Endothelial cell of umbilical vein (primary cell): ENCODE data around the gene MINAR1. TPM values are rescaled to one million over a fixed set of nuclear protein-coding genes. Genes with fewer than 3 reads are reported as not detected.

Experiments used
- BruUV-seq: library from RNA; stranded (reverse); fragments of 400-500 nt; replicated peaks from 2 replicates; lab custom pipeline; 2021; lab: Mats Ljungman, UMichigan
- CTCF ChIA-PET: fragments of 300-600, 350-600 bp; sonication (Branson Sonifier 250); formaldehyde crosslinking; loops from one replicate; lab custom pipeline; 2021; ENCODE audit warnings: antibody characterized with exemption, inconsistent platforms; lab: Charles Lee
- POLR2A ChIA-PET: fragments of 300-600, 350-600 bp; sonication (Branson Sonifier 250); formaldehyde crosslinking; loops from one replicate; lab custom pipeline; 2021; ENCODE audit warnings: antibody characterized with exemption, inconsistent platforms; lab: Charles Lee
- DNase-seq: peaks from one replicate; pipeline ENCODE4 v3.0.0-alpha.2; 2011; ENCODE audit warnings: low read depth, low spot score
- FAIRE-seq: peaks from 2 replicates; lab custom pipeline; 2011; peaks lifted over from hg19 to GRCh38; lab: Jason Lieb, UNC
- H2AFZ ChIP-seq: 2 replicates; pipeline ENCODE4 v1.6.0; 2012; ENCODE audit warnings: low read depth, low read length, control low read depth, inconsistent platforms
- H3K27ac ChIP-seq: 2 replicates; pipeline ENCODE4 v1.5.1; 2011; ENCODE audit warnings: low read depth, mild to moderate bottlenecking, control low read depth, low read length, moderate library complexity; ENCODE audit not compliant: insufficient read depth
- H3K27me3 ChIP-seq, 2 experiments: 2 replicates each; pipeline versions ENCODE4 v1.6.0 to v1.6.1; 2011; ENCODE audit warnings: low read length in 2 of 2, mixed read lengths in 1 of 2; ENCODE audit not compliant: control insufficient read depth in 2 of 2, insufficient read depth in 2 of 2
- H3K36me3 ChIP-seq, 2 experiments: 2 replicates in 1 of 2; 3 replicates in 1 of 2; pipeline ENCODE4 v1.5.1; 2011; ENCODE audit warnings: low read length in 2 of 2, mild to moderate bottlenecking in 1 of 2, moderate library complexity in 1 of 2; ENCODE audit not compliant: control insufficient read depth in 2 of 2, insufficient read depth in 2 of 2; ENCODE audit errors: extremely low read depth in 1 of 2
- H3K4me1 ChIP-seq: 3 replicates; pipeline ENCODE4 v1.5.1; 2011; ENCODE audit warnings: mild to moderate bottlenecking, low read length; ENCODE audit not compliant: control insufficient read depth, insufficient read depth; ENCODE audit errors: extremely low read depth
- H3K4me2 ChIP-seq: 2 replicates; pipeline ENCODE4 v1.6.1; 2011; ENCODE audit warnings: low read length, control low read depth, mixed read lengths; ENCODE audit not compliant: insufficient read depth
- H3K4me3 ChIP-seq, 3 experiments: fragments of 200-600 bp in 1 of 3; sonication (generic), shearing (Covaris generic) in 1 of 3; replicated peaks in 1 of 3; 2 replicates each; pipeline ENCODE4 v1.5.1; 2011 to 2016; ENCODE audit warnings: control low read depth in 3 of 3, low read length in 3 of 3, mild to moderate bottlenecking in 2 of 3, inconsistent platforms in 1 of 3, low read depth in 1 of 3, moderate library complexity in 1 of 3; ENCODE audit not compliant: insufficient read depth in 1 of 3
- H3K79me2 ChIP-seq: 2 replicates; pipeline ENCODE4 v1.6.0; 2012; ENCODE audit warnings: low read length, inconsistent platforms; ENCODE audit not compliant: control insufficient read depth, insufficient read depth
- H3K9ac ChIP-seq: replicated peaks from 2 replicates; pipeline ENCODE3; 2011; ENCODE audit warnings: low read length, control low read depth; ENCODE audit not compliant: insufficient read depth; ENCODE audit errors: extremely low read depth
- H3K9me1 ChIP-seq: replicated peaks from 3 replicates; pipeline ENCODE4 v1.6.0; 2011; ENCODE audit warnings: mild to moderate bottlenecking, low read length; ENCODE audit not compliant: control insufficient read depth, insufficient read depth; ENCODE audit errors: extremely low read depth
- H3K9me3 ChIP-seq: replicated peaks from 2 replicates; pipeline ENCODE4 v1.5.1; 2012; ENCODE audit warnings: low read length, inconsistent platforms; ENCODE audit not compliant: control insufficient read depth, insufficient read depth
- H4K20me1 ChIP-seq: replicated peaks from 2 replicates; pipeline ENCODE3; 2011; ENCODE audit warnings: mild to moderate bottlenecking, low read length; ENCODE audit not compliant: control insufficient read depth, insufficient read depth; ENCODE audit errors: extremely low read depth
- EZH2 ChIP-seq: IDR thresholded peaks from 2 replicates; pipeline ENCODE4 v1.6.1; 2012; ENCODE audit warnings: borderline replicate concordance, low read depth, mild to moderate bottlenecking, moderate library complexity, low read length, inconsistent platforms; ENCODE audit not compliant: severe bottlenecking
- FOS ChIP-seq: IDR thresholded peaks from 2 replicates; pipeline ENCODE4 v1.6.1; 2011; ENCODE audit warnings: mild to moderate bottlenecking, low read length, moderate library complexity, borderline replicate concordance; ENCODE audit not compliant: insufficient read depth
- GATA2 ChIP-seq: IDR thresholded peaks from 2 replicates; pipeline ENCODE4 v1.7.0; 2011; ENCODE audit warnings: low read depth, mild to moderate bottlenecking, moderate library complexity, mixed read lengths, low read length; ENCODE audit not compliant: insufficient read length, insufficient read depth
- JUN ChIP-seq: IDR thresholded peaks from 2 replicates; pipeline ENCODE4 v1.6.1; 2011; ENCODE audit warnings: borderline replicate concordance, low read depth; ENCODE audit not compliant: insufficient read length, insufficient read depth
- MYC ChIP-seq: IDR thresholded peaks from one replicate; pipeline ENCODE4 v1.6.1; 2011; ENCODE audit warnings: mild to moderate bottlenecking, low read depth, low read length
- POLR2A ChIP-seq: IDR thresholded peaks from 2 replicates; pipeline ENCODE4 v1.6.1; 2012; ENCODE audit warnings: low read depth, mild to moderate bottlenecking, control low read depth, low read length
- dilution Hi-C: fragments of 300-500 bp; cut with MboI; formaldehyde crosslinking; loops from one replicate; pipeline ENCODE4 v1.15.0; 2019; ENCODE audit warnings: low sequenced_read_pairs; ENCODE audit not compliant: extremely low pct_ligation_motif_present
- intact Hi-C: fragments of 100-400 bp; cut with micrococcal nuclease; formaldehyde crosslinking; loops from one replicate; pipeline ENCODE4 v1.10.0; 2022
- polyA plus RNA-seq, 4 experiments: library from polyadenylated mRNA; depleted of rRNA in 3 of 4; stranded (reverse) in 3 of 4; unstranded in 1 of 4; fragments of >200 nt; gene quantifications; 2 replicates each; pipeline versions ENCODE4 v1.2.1 to v1.2.3, GENCODE V29; 2011 to 2012; ENCODE audit warnings: missing spikeins in 1 of 4
- total RNA-seq: library from RNA; stranded (reverse); gene quantifications from 2 replicates; pipeline ENCODE4 v1.2.3, GENCODE V29; 2021
- TF ChIP-seq, protein P1 (sequence below), 2 donors: IDR thresholded peaks; 1 replicate in 1 of 2; 2 replicates in 1 of 2; pipeline ENCODE4 v1.5.1; 2011; ENCODE audit warnings: low read length in 2 of 2, mild to moderate bottlenecking in 2 of 2, moderate library complexity in 2 of 2, control low read depth in 1 of 2, inconsistent platforms in 1 of 2, low read depth in 1 of 2; ENCODE audit not compliant: insufficient read depth in 1 of 2; ENCODE audit errors: extremely low read depth in 1 of 2
- TF ChIP-seq, protein P2 (sequence below): IDR thresholded peaks from 2 replicates; pipeline ENCODE4 v1.6.1; 2011; ENCODE audit not compliant: insufficient read depth, insufficient read length

The MINAR1 gene
- total and polyA plus RNA-seq, 2 donors (not counting 3 experiments of a cell fraction or from before 2014, with no cell fraction given): 0.33 to 0.93 TPM

DNA sequence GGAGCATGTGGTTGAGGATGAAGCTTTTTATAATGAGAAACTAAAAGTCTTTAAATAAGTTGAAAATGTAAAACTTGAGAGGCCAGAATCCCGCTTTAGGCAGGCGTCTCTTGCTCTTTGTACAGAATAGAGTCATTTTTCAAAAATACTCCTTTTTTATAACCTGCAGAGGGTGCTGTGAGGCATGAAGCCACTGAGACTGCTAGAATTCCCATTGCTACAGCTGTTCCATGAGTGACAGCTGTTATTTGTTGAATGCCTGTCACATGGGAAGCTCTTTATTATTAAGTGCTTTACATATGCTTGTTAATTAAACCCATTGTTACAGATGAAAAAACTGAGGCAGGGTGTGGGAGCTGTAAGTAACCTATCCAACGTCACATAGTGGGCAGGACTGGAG lies 18.5 kb downstream of the MINAR1 start:
- H2AFZ ChIP-seq: no peak overlapping the region
- no peak overlapping the region for H3K4me2 ChIP-seq
- H3K4me3 ChIP-seq: no peak overlapping the region
- ChIA-PET POLR2A (no interaction called here), CTCF (interaction anchor here (1.1 to 3.0 kb wide), 3 partner anchors 69 to 403 kb away, joined by 3 to 18 read pairs (median 10); no protein-coding TSS in a partner anchor)
- H3K27ac ChIP-seq: no peak overlapping the region
- H4K20me1 ChIP-seq: no peaks in the 10 kb centered on the region
- no peak for TF ChIP-seq JUN
- TF ChIP-seq, protein P1, sequence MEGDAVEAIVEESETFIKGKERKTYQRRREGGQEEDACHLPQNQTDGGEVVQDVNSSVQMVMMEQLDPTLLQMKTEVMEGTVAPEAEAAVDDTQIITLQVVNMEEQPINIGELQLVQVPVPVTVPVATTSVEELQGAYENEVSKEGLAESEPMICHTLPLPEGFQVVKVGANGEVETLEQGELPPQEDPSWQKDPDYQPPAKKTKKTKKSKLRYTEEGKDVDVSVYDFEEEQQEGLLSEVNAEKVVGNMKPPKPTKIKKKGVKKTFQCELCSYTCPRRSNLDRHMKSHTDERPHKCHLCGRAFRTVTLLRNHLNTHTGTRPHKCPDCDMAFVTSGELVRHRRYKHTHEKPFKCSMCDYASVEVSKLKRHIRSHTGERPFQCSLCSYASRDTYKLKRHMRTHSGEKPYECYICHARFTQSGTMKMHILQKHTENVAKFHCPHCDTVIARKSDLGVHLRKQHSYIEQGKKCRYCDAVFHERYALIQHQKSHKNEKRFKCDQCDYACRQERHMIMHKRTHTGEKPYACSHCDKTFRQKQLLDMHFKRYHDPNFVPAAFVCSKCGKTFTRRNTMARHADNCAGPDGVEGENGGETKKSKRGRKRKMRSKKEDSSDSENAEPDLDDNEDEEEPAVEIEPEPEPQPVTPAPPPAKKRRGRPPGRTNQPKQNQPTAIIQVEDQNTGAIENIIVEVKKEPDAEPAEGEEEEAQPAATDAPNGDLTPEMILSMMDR (IDR thresholded peaks at IDR 0.05; ENCODE audit: extremely low read depth in 1 of 2, insufficient read depth in 1 of 2, low read depth in 1 of 2, low read length in 2 of 2): no peak
- H3K9me3 ChIP-seq: no peaks in the 10 kb centered on the region
- DNase-seq (no peak), FAIRE-seq (no peak)
- no peaks in the 10 kb centered on the region for H3K9me1 ChIP-seq
- H3K4me1 ChIP-seq: no peaks in the 10 kb centered on the region
- no peak overlapping the region for H3K9ac ChIP-seq
- H3K79me2 ChIP-seq: no peaks in the 10 kb centered on the region
- dilution Hi-C loops (no loop called here), intact Hi-C loops (no loop called here)
- H3K36me3 ChIP-seq: no peaks in the 10 kb centered on the region
- BruUV-seq: no TSS peak
- H3K27me3 ChIP-seq: peaks cover 0 to 2% of the 10 kb centered on the region in 2 experiments

DNA sequence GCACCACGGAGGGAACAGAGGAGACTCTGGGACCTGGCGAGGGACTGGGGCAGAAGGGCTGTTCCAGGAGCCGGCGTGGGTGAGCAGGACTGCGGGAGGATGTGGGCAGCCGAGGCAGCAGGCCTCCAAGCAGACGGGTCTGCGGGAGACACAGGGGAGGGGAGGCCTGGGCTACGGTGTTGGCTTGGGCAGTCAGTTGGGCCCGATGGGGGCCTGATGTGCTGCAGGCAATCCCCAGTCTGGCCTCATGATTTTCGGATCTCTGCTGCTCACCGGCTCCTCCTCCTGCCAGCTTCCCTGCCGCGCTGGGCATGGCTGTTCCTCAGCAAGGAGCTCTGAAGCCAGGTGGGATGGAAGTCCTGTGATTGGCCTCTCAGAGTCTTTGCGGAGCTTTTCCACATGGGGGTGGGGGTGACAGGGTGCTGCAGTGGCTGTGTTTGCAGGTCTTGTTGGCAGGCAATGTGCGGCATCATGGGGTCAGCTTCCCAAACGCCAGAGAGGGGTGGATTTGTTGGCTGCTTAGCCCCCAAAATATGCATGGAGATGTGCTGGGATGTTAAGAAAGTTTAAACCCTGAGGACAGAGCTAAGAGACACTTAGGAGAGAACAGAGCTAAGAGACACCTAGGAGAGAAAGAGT lies 19.3 kb downstream of the MINAR1 start:
- no peak overlapping the region for H3K4me2 ChIP-seq
- DNase-seq (no peak), FAIRE-seq (no peak)
- ChIA-PET CTCF (interaction anchor here (1.1 to 3.0 kb wide), 4 partner anchors 69 to 402 kb away, joined by 3 to 18 read pairs (median 8); no protein-coding TSS in a partner anchor), POLR2A (no interaction called here)
- H4K20me1 ChIP-seq: no peaks in the 10 kb centered on the region
- H3K27ac ChIP-seq: no peak overlapping the region
- H3K27me3 ChIP-seq: peaks cover 0 to 2% of the 10 kb centered on the region in 2 experiments
- no peak overlapping the region for H2AFZ ChIP-seq
- no TSS peak for BruUV-seq
- TF ChIP-seq EZH2 (no peak), GATA2 (no peak), JUN (no peak), FOS (no peak), MYC (no peak), POLR2A (no peak)
- TF ChIP-seq, protein P1 (IDR thresholded peaks at IDR 0.05; ENCODE audit: extremely low read depth in 1 of 2, insufficient read depth in 1 of 2, low read depth in 1 of 2, low read length in 2 of 2): no peak
- TF ChIP-seq, protein P2, sequence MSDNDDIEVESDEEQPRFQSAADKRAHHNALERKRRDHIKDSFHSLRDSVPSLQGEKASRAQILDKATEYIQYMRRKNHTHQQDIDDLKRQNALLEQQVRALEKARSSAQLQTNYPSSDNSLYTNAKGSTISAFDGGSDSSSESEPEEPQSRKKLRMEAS: no peak
- H3K4me3 ChIP-seq: no peak overlapping the region
- dilution Hi-C loops: no loop called here
- H3K4me1 ChIP-seq: no peaks in the 10 kb centered on the region
- intact Hi-C loops: no loop called here
- no peaks in the 10 kb centered on the region for H3K79me2 ChIP-seq
- no peaks in the 10 kb centered on the region for H3K9me1 ChIP-seq
- no peak overlapping the region for H3K9ac ChIP-seq
- H3K36me3 ChIP-seq: no peaks in the 10 kb centered on the region
- no peaks in the 10 kb centered on the region for H3K9me3 ChIP-seq
